GM19455 (cell line): ENCODE data around the gene NOS1AP.
"Not testable (repeated sequence)": the region's sequence is repeated elsewhere in the genome, so short reads cannot be mapped to it uniquely, and the experiment has no call there.

Source experiments
- ATAC-seq: cut with Tn5 transposase; IDR thresholded peaks from one replicate; pipeline ENCODE4 v1.9.1; 2021; ENCODE audit not compliant: unreplicated experiment

NOS1AP gene

GRCh38 chr1:162396201-162396906, 326.9 kb downstream of the NOS1AP start:
- ATAC-seq = no peak

GRCh38 chr1:162397039-162397448, 327.6 kb downstream of the NOS1AP start:
- no peak for ATAC-seq

GRCh38 chr1:162397943-162398560, 328.6 kb downstream of the NOS1AP start:
- no peak for ATAC-seq

GRCh38 chr1:162398999-162399580, 329.6 kb downstream of the NOS1AP start:
- no peak for ATAC-seq

GRCh38 chr1:162400790-162401355, 331.4 kb downstream of the NOS1AP start:
- ATAC-seq = no peak

- ATAC-seq = no peak
Observed at GRCh38 chr1:162404550-162405160, 335.2 kb downstream of the NOS1AP start.

GRCh38 chr1:162405800-162406199, 336.3 kb downstream of the NOS1AP start:
- ATAC-seq = no peak

GRCh38 chr1:162406811-162407210, 337.3 kb downstream of the NOS1AP start:
- no peak for ATAC-seq

GRCh38 chr1:162407539-162407938, 338.0 kb downstream of the NOS1AP start:
- ATAC-seq = no peak

GRCh38 chr1:162412002-162412401, 342.5 kb downstream of the NOS1AP start, which contains the start of gene SH2D1B:
SH2D1B (minus strand) TSS chr1:162412136; CDS start chr1:162412016, 120 bp downstream.
- no peak for ATAC-seq

- no peak for ATAC-seq
Observed at GRCh38 chr1:162416215-162416614, 346.7 kb downstream of the NOS1AP start.

- no peak for ATAC-seq
Observed at GRCh38 chr1:162416909-162417308, 347.4 kb downstream of the NOS1AP start.

- no peak for ATAC-seq
Observed at GRCh38 chr1:162417650-162418049, 348.2 kb downstream of the NOS1AP start.

GRCh38 chr1:162418584-162418983, 349.1 kb downstream of the NOS1AP start:
- ATAC-seq = not testable (repeated sequence)

GRCh38 chr1:162419450-162419931, 350.0 kb downstream of the NOS1AP start:
- not testable (repeated sequence) for ATAC-seq
